Pulmonary artery endothelial cell (primary cell): ENCODE data around the gene NMNAT2. TPM values are rescaled to one million over a fixed set of nuclear protein-coding genes. Genes with fewer than 3 reads are reported as not detected.

Source experiments
- DNase-seq: peaks from one replicate; pipeline ENCODE4 v3.0.0-alpha.2; 2011; ENCODE audit warnings: low read depth, low spot score
- total RNA-seq: library from RNA; depleted of rRNA; stranded (reverse); fragments of >200 nt; gene quantifications from 2 replicates; pipeline ENCODE4 v1.2.3, GENCODE V29; 2014

Gene NMNAT2
- total RNA-seq, 1 donor from 2014 or later = 0.20 TPM

DNA sequence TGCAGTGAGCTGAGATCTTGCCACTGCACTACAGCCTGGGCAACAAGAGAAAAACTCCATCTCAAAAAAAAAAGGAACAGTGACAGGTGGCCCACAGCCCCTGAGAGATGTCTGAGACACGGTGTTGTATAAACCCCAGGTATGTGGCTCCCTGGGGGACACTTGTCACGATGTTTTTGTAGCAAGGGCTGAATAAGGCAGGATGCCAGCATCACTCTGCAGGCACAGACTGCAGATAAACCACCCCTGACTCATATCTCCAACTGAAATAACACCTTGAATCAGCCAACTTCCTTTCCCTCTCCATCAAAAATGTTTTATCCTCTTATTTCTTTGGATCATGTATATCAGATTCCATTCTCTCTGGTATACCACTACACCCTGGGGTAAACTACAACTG lies 52.5 kb downstream of the NMNAT2 start:
- no peak for DNase-seq

DNA sequence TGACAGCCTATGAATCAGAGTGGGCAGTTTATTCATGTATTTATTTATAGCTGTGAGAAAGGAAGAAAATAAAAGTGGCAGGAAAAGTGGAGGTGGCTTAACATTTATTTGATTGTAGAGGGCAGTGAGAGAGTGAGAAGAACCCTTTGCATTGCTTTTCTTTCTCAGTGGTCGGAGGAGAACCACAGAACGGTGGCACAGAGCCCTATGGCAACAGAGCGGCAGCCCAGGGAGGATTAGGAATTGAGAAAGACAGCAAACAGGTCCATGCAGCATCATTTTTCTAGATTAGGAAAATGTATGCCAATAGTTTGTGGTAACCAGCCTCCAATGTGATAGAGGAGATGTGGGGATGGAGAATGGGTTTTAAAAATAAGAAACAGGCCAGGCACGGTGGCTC lies 53.1 kb downstream of the NMNAT2 start:
- DNase-seq = no peak

DNA sequence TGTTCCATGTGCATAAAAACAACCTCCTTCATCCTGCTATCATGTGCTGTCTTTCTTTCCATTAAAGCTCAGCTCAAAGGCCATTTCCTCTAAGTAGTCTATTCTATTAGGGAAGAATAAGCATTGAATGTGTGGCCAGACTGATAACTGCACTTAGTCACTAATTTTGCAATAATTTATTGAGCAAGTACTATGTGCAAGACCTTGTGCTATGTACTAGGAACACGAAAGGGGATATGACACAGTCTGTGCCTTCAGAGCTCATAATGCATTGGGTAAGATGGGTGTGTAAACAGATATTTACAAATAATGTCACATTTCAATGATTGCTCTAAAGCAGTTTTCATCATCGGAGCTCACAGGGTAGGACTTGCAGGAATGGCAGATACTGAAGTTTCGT lies 54.2 kb downstream of the NMNAT2 start:
- DNase-seq = no peak

DNA sequence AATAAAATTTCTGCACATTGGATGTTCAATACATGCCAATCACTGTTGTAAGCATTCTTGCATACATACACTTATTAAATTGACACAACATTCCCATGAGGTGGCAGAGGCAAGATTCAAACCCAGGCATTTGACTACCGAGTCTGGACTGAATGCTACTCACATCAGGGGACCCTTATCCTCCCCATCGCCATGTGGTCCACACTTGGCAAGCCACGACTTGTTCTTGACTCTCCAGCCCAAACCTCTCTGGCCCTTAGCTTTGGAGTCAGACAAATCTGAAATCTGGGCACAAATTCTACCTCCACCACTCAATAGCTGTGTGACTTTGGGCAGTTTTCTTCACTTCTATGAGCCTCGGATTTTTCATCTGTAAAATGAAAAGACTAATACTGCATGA lies 57.1 kb downstream of the NMNAT2 start:
- DNase-seq = no peak

DNA sequence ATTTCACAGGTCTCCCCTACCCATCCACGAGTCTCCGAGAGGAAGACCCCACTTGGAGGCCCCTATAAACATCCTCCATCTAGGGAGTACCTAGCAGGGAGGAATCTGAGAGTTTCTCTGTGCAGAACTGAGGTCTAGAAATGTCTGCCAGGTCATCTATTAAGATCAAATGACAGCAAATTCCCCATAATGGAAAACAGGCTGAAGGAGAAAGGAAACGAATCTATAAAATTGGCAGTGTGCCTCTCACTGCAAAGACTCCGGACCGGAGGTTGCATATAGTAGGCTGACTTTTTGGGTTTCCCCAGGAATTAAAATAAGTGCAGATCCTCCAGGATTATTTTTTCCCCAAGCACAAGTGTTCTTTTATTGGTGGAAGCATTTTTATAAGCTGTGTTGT lies 57.7 kb downstream of the NMNAT2 start:
- no peak for DNase-seq

DNA sequence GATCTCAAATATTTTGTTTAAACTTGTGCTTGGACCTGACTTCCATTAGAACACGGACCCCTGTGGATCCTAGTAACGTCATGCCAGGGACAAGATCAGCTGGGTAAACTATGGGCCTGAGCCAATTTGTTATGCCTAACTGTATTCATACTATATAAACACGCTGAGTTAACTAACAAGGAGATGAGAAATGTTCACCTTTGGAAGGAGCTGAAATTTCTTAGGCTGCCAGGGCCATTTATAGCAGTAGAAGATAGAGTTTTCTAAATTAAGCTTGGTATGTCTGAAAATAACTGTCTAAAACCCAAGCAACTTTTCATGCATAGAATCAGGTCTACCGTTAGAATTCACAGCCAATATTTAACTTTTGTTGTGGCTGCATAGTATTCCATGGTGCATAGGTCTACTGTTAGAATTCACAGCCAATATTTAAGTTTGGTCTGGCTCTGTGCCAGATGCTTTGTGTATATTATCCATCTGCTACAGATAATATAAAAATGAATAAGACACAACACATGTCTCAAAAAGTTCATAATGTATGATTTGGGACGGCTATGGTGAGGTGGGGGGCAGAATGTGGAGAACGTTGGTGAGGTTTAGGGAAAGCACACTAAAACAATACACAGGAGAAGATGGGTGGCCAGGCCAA lies 61.5 kb downstream of the NMNAT2 start:
- DNase-seq = no peak

DNA sequence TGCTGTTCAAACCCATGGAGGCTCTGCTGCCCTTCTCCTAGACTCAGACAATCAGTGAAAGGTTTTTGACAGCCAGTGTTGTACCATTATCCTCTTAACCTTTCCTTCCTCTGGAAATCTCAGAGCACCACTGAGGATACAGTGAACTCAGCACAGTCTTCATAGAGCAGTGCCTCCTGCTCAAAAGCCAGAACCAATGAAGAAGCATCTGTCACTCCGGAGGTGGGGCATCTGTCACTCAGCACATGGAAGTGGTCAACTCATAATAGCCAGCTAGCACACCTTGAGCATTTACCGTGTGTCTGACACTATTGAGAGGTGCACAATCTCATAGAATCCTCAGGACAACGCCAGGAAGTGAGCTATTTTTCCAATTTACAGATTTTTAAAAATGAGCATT lies 62.4 kb downstream of the NMNAT2 start:
- DNase-seq = no peak

DNA sequence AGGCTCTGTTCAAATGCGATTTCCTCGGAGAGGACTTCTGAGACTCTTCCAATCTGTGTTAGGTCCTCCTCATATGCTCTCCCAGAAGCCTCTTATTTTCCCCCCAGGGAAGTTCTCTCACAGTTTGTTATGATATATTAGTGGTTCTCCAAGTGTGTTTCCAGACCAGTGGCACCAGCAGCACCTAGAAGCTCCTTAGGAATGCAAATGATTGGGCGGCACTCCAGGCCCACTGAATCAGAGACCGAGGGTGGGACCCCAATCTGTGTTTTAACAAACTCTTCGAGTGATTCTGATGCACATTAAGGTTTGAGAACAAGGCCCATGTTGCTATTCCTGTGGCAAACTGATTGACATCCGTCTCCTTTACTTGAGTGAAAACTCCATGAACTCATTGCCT lies 63.0 kb downstream of the NMNAT2 start:
- no peak for DNase-seq

DNA sequence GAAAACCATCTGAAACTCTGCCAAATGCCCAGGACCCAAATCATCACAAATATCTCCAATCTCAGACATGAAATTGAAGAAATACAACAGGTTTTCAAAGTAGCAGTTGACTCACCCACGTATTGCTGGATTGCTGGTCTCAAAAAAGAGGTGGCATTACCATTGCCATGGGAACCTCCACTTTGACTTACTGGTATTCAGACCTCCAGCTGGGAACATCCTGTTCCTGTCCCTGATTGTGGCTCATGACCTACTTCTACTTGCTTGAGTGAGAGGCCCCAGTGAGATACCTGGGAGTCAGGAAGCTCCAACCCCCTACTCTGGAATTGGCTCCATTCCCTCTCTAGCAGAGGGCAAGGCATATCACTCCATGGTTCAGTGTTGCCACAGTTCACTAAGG lies 64.6 kb downstream of the NMNAT2 start:
- no peak for DNase-seq

DNA sequence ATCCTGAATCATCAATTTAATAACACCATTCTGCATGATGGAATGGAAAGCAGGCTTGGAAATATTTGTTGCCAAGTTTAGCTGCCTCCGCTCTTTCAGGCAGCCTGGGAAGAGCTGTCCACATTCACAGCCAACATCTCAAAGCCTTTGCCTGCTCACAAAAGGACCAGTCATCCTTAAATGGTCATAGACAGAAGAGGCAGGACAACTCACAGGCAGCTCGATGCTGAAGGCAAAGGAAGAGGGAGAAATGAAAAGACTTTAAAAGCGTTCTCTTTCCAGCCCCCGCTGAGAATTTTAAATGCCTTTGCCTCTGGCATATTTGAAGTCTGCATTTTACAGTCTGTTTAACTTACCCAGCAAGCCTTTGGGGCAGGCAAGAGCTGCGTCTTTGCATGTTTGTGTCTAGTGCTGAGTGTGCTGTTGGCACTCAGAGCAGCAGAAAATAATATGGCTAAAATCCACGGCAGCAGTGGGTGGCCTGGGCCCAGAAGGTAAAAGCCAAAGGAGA lies 68.9 kb downstream of the NMNAT2 start:
- DNase-seq = no peak

DNA sequence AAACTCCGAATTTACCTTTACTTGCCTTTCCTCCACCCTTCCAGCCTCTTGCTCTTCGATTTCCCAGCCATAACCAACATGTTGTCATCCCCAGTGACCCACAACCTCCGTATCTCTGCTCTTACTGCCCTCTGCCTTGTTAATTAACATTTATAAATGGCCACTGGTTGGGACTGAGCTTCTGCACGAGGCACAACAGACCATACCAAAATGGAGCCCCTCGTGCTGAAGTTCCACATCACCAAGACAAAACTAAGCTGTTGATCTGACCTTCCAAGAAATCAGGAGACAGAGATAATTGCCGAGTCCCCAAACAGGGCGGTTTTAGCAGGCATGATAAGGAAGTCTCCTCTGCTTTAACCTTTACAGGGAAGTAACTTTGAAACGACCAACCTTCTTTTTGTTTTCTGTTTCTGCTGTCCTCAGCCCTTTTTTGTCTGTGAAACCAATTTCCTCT lies 71.9 kb downstream of the NMNAT2 start:
- no peak for DNase-seq

DNA sequence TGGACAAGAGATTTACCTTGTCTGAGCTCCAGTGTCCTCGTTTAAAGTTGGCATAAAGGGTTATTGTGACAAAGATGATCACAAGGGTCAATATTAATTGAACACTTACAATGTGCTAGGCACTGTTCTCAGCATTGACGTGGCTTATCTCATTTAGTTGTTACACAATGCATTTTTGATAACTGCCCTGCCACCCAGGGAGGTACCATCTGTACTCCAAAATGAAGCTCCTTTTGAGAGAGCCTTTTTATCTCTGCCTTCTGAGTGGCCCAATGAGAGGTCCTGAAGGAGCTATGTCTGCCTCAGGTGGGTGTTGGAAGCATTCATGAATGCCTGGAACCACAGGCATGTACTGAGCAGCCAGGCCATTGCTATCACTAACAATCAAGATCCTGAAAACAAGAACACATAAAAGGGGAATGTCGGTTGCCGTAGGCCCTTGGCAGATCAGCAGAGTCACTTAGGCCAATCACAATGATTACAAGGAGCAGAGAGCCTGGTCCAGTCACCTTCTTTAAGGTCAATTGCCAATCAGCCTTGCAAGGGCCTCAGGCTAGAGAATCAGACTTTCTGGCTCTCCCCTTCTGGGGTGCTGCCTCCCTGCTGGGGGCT lies 78.5 kb downstream of the NMNAT2 start:
- DNase-seq = no peak

DNA sequence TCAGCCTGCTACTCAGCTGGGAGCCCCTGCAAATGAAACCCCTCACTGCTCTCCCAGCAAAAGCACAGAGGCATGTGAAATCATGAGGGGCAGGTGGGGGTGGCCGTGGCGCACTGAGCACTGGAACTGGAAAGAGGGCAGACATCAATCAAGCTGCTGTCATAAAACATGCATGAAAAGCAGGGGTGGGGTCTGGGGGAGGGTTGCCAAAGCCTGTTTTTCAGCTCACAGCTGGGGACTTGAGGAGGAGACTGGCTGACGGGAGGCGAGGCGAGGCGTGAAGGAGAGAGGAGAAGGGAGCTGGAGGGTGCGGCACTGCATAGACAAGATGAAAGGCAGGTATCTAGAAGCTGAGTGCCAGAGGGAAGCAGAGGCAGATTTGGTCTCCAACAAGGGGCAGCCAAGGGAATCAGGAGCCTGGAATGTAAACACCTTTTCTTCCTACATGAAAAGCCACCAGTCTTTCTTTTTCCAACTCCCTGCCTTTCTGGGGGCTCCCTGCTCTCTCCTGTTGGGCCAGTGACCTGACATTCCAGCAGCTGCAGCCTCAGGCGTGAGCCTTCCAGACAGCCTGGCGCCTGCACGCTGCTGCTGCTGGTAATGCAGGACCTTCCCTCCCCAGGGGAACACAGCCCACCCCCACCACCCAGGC lies 87.0 kb downstream of the NMNAT2 start:
- DNase-seq = no peak

DNA sequence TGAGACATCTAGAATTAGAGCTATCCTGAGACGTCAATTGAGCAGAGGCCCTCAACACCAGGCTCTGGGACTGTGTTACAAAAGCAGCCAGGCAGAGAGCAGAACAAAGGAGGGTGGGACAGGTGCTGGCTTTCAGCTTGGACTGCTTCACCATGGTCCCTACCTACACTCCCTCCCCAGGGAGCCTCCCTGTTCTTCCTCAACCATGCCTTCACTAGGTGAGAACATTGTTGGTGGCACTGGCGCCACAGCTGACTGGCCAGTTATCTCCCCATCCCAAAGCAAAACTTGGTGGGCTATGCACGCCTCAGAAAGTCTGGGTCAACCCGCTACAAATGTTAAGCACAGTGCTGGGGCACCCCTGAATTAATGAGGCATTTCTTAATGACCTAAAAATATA lies 87.8 kb downstream of the NMNAT2 start:
- no peak for DNase-seq

DNA sequence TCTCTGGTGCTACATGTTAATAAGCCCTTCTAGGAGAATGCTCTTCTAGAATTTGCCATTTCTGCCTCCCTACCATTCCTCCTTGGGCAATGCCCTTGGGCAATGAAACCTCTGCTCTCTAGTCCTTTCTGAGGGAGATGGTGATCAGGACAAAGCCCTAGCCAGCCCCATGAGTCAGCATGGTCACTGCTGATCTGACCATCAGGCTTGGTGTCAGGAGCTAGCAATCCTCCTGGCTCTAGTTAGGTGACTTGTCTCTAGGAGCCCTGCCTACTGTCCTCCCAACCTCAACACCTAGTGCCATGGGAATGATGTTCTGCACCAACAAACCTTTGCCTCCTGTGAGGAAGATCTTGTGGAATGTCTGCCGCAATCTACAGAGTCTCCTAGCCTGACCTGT lies 89.8 kb downstream of the NMNAT2 start:
- no peak for DNase-seq

DNA sequence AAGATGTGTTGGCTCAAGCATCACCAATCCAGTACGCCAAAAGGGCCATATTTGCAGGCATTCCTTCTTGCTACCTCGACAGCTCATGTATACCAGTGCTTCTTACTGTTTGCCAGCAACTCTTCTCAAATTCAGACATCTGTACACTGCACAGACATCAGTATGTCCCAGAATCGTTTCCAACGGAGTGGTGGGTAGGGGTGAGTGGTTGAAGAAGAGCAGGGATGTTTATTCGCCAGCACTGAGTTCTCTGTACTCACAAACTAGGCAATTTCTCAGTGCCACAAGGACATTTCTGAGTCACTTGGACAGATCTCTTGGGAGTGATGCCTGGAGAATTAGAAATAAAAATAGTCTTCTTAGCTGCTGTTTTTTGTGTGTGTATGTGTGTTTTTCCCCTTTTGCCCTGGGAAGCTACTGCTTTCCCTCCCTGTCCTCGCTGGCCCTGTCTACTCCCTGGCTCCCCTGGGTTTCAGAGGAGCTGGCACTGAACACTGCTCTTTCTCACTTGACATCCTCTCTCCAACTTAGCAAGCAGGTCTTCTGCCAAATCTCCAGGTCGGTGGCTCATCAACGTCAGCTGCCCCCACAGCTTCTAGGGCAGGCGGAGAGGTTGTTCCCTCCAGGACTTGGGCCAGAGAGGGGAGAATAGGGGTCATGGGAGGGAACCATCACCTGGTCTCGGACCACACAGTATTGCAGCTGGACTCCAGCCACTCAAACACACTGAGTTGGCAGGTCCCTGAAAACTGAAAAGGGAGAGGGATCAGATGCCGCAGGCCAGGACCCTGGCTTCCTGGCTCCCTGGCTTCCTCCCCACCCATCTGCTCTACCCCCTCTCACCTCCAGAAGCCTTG lies 90.5 kb downstream of the NMNAT2 start:
- no peak for DNase-seq

DNA sequence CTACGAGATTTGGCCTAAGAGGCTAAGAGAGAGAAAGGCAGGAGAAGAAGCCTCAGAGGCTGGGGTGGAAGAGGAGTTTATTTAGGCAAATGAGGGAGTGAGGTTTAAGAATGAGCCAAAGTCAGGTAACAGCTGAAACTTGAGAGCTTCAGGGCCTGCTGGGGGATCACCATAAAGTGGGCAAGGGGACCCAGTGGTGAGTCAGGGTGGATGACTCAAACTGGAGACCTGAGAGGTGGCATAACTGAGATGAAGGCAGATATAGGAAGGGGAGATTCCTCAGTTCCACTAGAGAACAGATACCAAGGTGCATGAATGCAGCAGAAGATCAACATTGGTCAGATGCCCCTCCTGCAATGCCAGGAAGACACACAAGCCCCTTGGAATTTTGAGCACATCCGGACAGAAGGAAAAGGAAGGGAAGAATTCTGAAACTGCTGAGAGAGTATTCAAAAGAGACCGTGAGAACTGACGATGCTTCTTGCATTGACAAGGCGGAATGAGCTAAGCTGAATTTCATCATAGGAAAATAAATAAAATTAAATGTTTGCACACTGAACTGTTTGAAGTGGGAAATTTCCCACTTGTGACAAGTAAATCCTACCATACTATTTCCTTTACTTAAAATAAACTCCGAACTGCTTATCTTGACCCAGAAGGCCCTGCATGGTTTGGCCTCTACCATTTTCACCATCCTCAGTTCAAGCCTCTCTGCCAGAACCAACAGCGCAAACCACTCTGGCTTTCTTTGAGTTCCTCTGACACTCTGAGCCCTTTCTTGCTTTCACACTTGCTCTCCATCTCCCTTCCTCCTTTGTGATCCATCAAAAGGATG lies 94.1 kb downstream of the NMNAT2 start:
- no peak for DNase-seq

DNA sequence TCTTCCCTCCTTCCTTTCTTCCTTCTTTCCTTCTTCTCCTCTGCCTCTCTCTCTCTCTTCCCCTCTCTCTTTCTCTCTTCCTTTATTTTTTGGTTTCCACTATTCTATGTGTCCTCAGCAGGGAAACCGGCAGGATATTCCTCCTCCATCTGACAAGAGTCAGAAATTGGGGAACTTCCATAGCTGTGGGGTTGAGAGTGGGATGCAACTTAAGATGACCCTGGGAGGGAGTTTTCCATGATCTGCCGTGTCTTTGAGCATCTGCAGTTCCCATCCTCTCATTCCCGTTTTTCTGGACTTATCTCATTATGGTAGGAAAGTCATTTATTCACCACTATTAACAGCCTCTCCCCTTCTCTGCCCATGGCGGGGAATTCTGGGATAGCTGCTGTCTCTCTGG lies 98.6 kb downstream of the NMNAT2 start:
- no peak for DNase-seq

DNA sequence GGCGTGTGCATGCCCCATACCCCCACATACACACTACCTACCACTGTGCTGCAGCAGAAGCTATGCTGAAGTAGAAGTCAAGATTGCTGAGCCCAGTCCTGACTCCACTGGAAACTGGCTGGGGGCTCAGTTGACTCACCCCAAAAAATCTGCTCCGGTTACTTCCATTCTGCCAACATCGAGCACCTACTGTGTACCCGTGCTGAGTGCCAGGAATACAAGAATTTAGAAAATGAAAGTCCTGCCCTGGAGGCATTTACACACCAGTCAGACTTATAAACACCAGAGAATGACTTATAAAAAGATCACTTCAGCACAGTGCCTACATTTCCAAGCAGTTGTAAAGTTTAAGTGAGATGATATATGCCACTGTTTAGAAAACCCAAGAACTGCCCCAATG lies 99.1 kb downstream of the NMNAT2 start:
- no peak for DNase-seq

DNA sequence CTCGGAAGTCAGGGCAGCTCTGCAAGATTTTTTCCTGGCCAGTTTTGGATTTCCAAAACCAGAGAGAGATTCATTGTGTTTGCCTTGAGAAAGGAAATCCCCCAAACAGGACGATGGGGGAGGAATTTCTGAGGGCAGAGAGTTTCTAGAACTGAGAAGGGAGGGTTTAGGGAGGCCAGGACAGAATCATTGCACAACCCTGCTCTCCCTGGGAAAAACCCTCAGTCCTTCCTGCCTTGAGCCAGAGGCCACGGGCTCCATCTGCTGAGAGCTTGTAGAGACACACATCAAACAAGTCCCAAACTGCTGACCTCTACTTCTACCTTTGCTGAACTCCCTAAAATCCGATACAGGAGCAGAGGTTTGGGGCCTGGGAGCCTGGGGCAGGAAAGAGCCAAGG lies 99.7 kb downstream of the NMNAT2 start:
- DNase-seq = peak; percentile 35
